GM23248 (cell line): ENCODE data around the gene ADGRD2.

Experiments
- EZH2 ChIP-seq: fragments of 200-600 bp; sonication (generic); IDR thresholded peaks from 2 replicates; pipeline ENCODE4 v1.6.1; 2018; ENCODE audit warnings: antibody characterized with exemption, mild to moderate bottlenecking; ENCODE audit not compliant: insufficient read depth, poor library complexity, severe bottlenecking
- EZH2phosphoT487 ChIP-seq: fragments of 200-600 bp; sonication (generic); IDR thresholded peaks from 2 replicates; pipeline ENCODE4 v1.6.1; 2018; ENCODE audit warnings: antibody characterized with exemption, moderate library complexity, mild to moderate bottlenecking, low read depth; ENCODE audit not compliant: insufficient read depth

GRCh38 chr9:124498040-124498439, 47.8 kb downstream of the ADGRD2 start:
- TF ChIP-seq EZH2phosphoT487 = no peak
- no peak for TF ChIP-seq EZH2
